Liver (tissue), 9 donors: ENCODE measurements around the gene MBD3L2. TPM values are rescaled to one million over a fixed set of nuclear protein-coding genes. Genes with fewer than 3 reads are reported as not detected.
"Not testable (repeated sequence)": the region's sequence is repeated elsewhere in the genome, so short reads cannot be mapped to it uniquely, and the experiment has no call there.

Experiments
- DNase-seq: peaks from one replicate; pipeline ENCODE4 v3.0.0-alpha.2; 2017; ENCODE audit warnings: low spot score
- H3K27ac ChIP-seq, 2 donors: one replicate each; pipeline ENCODE4 v1.7.0; 2013; ENCODE audit warnings: inconsistent platforms in 2 of 2, low read length in 2 of 2, control low read depth in 1 of 2, low read depth in 1 of 2, mild to moderate bottlenecking in 1 of 2
- H3K27me3 ChIP-seq, 4 donors: one replicate each; pipeline versions ENCODE4 v1.6.1 to v1.7.0; 2013; ENCODE audit warnings: low read length in 3 of 4, inconsistent platforms in 1 of 4, mild to moderate bottlenecking in 1 of 4, moderate library complexity in 1 of 4; ENCODE audit not compliant: control insufficient read depth in 4 of 4, insufficient read depth in 4 of 4
- H3K36me3 ChIP-seq, 4 donors: one replicate each; pipeline versions ENCODE4 v1.6.1 to v1.7.0; 2013; ENCODE audit warnings: low read length in 3 of 4, mild to moderate bottlenecking in 3 of 4, low read depth in 1 of 4, moderate library complexity in 1 of 4; ENCODE audit not compliant: control insufficient read depth in 4 of 4, insufficient read depth in 3 of 4
- H3K4me1 ChIP-seq, 4 donors: one replicate each; pipeline versions ENCODE4 v1.6.1 to v1.7.0; 2013; ENCODE audit warnings: low read length in 3 of 4, mild to moderate bottlenecking in 3 of 4, moderate library complexity in 1 of 4; ENCODE audit not compliant: control insufficient read depth in 4 of 4, insufficient read depth in 4 of 4
- H3K4me3 ChIP-seq, 3 donors: one replicate each; pipeline versions ENCODE4 v1.6.1 to v1.7.0; 2013; ENCODE audit warnings: low read length in 3 of 3, control low read depth in 1 of 3, low read depth in 1 of 3, mild to moderate bottlenecking in 1 of 3
- H3K9ac ChIP-seq, 2 donors: one replicate each; pipeline ENCODE4 v1.7.0; 2013; ENCODE audit warnings: low read length in 2 of 2, mild to moderate bottlenecking in 2 of 2, moderate library complexity in 2 of 2, control low read depth in 1 of 2, low read depth in 1 of 2
- H3K9me3 ChIP-seq, 4 donors: one replicate each; pipeline versions ENCODE4 v1.6.1 to v1.7.0; 2013; ENCODE audit warnings: low read length in 3 of 4; ENCODE audit not compliant: control insufficient read depth in 4 of 4
- WGBS: extraction: QIAGEN DNeasy Blood & Tissue Kit; methylation state at CpG from one replicate; pipeline ENCODE4 v1.1.7; 2013; 5-methylcytosine and 5-hydroxymethylcytosine counted together
- polyA plus RNA-seq, 2 donors: library from polyadenylated mRNA; stranded (reverse) in 1 of 2; unstranded in 1 of 2; fragments of 200-250 nt in 1 of 2; fragments of >200 nt in 1 of 2; fragmentation: Nextera tagmentation in 1 of 2; extraction: Ambion mirVana in 1 of 2; gene quantifications; one replicate each; pipeline versions ENCODE4 v1.2.1 to v1.2.3, GENCODE V29; 2013 to 2015
- total RNA-seq, 2 donors: library from RNA; depleted of rRNA; stranded (reverse); fragments of >200 nt; gene quantifications; one replicate each; pipeline ENCODE4 v1.2.3, GENCODE V29; 2014
- donor health status: healthy.
- donor health status: healthy.
- donor health status: healthy.
- donor health status: healthy.
- donor health status: healthy.

The MBD3L2 gene
- total and polyA plus RNA-seq, 4 donors: not detected

DNA sequence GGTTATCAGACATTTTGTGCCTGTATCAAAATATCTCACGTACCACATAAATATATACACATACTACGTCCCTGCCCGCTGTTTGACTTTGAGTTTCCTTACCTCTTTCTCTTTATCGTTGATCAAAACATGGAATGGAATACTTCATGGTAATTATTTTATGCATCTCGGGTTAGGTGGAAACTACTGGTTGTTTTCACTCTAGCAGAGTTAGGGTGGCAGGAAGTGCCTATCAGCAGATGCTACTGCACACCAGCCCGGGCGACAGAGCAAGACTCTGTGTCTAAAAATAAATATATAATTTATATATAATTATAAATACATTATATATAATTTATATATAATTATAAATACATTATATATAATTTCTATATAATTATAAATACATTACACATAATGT lies 3.8 kb downstream of the MBD3L2 start:
- not testable (repeated sequence) for H3K36me3 ChIP-seq, H3K9me3 ChIP-seq, H3K4me1 ChIP-seq, H3K27me3 ChIP-seq, H3K27ac ChIP-seq, H3K9ac ChIP-seq, H3K4me3 ChIP-seq, DNase-seq
- WGBS: 90% methylated on average over 7 of the region's 7 CpGs

DNA sequence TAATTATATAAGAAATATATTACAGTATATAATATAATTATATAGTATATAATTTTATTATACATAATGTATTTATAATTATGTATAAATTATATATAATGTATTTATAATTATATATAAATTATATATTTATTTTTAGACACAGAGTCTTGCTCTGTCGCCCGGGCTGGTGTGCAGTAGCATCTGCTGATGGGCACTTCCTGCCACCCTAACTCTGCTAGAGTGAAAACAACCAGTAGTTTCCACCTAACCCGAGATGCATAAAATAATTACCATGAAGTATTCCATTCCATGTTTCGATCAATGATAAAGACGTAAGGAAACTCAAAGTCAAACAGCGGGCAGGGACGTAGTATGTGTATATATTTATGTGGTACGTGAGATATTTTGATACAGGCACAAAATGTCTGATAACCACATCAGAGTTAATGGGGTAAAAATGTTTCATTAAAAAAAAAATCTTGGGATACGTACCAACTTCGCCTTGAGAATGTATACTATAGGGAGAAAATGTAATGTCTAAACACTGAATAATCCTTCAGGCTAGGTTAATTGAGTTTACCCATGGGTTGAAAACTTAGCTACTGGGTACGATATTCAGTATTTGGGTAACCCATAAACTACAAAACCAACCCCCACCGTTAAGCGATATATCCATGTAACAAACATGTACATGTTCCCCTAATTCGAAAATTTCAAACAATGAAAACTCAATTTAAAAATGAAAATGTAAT lies 5.7 kb downstream of the MBD3L2 start:
- WGBS: 96% methylated on average over 12 of the region's 14 CpGs
- H3K4me3 ChIP-seq: not testable (repeated sequence)

GRCh38 chr19:7055679-7056078 lies 6.6 kb downstream of the MBD3L2 start:
- H3K36me3 ChIP-seq, H3K27ac ChIP-seq, DNase-seq, H3K9me3 ChIP-seq, H3K4me3 ChIP-seq, H3K4me1 ChIP-seq, H3K27me3 ChIP-seq, H3K9ac ChIP-seq: not testable (repeated sequence)
- 93% methylated on average over 12 of the region's 14 CpGs for WGBS

More for the DNA sequence above, 5.7 kb downstream of the MBD3L2 start:
- not testable (repeated sequence) for H3K4me1 ChIP-seq, DNase-seq, H3K27me3 ChIP-seq, H3K9ac ChIP-seq, H3K27ac ChIP-seq, H3K9me3 ChIP-seq, H3K36me3 ChIP-seq

DNA sequence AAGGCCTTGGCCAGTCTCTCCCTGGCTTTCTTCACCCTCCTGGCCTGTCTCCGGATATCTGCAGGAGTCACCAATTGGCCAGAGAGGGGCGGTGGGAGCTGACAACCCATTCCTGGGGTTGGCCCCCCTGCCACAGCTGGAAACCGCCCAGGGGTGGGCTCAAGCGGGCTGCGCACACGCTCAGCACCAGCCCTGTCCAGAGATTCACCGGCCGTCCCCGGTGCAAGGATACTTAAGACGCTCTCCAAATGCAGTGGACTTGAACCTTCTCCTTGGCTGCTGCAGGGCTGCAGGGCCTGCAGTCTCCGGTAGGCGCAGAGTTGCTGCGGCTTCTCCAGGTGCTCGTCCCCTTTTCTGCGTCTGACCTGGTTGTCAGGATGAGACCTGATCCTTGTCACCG lies 7.2 kb downstream of the MBD3L2 start:
- H3K4me3 ChIP-seq, H3K36me3 ChIP-seq, H3K9me3 ChIP-seq, H3K27me3 ChIP-seq, H3K27ac ChIP-seq, H3K9ac ChIP-seq, H3K4me1 ChIP-seq, DNase-seq: not testable (repeated sequence)
- WGBS: 76% methylated on average over 8 of the region's 16 CpGs

GRCh38 chr19:7058576-7058975 lies 9.5 kb downstream of the MBD3L2 start, which contains the start of gene MBD3L3:
MBD3L3 (minus strand) TSS chr19:7058676; CDS start chr19:7058605, 71 bp downstream.
- no CpG with 5 or more reads among the region's 8 CpGs for whole genome bisulfite sequencing
- not testable (repeated sequence) for H3K27ac ChIP-seq, DNase-seq, H3K36me3 ChIP-seq, H3K4me1 ChIP-seq, H3K27me3 ChIP-seq, H3K9ac ChIP-seq, H3K4me3 ChIP-seq, H3K9me3 ChIP-seq

DNA sequence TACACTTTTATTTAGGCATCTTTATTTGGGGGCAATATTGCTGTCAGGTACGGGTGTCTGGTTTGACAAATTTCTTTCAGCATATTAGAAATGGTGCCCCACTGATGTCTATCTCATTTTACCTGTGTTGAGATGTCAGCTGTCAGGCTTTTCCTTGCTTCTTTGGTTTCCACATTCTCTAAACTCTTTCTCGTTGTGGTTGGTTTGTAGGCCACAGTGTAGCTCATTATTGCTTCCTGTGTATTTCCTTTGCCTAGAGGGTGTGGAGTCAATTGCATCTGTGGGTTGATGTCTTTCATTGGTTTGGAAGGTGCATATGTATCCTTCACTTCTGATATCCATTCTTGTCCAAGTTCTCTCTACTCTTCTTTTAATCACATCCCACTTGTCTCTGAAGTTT lies 10.9 kb downstream of the MBD3L2 start:
- 67% methylated on average over 1 of the region's 2 CpGs for WGBS
- not testable (repeated sequence) for H3K4me1 ChIP-seq

More for the DNA sequence above, 10.9 kb downstream of the MBD3L2 start:
- H3K36me3 ChIP-seq, H3K27me3 ChIP-seq, H3K27ac ChIP-seq, H3K4me3 ChIP-seq, H3K9me3 ChIP-seq, DNase-seq, H3K9ac ChIP-seq: not testable (repeated sequence)
